DMS53 (cell line): ENCODE data around the gene CFAP107.
"Not testable (repeated sequence)": the region's sequence is repeated elsewhere in the genome, so short reads cannot be mapped to it uniquely, and the experiment has no call there.

Source experiments
- DNase-seq: peaks from one replicate; lab custom pipeline; 2025; lab: John Stamatoyannopoulos, UW

CFAP107 gene

DNA sequence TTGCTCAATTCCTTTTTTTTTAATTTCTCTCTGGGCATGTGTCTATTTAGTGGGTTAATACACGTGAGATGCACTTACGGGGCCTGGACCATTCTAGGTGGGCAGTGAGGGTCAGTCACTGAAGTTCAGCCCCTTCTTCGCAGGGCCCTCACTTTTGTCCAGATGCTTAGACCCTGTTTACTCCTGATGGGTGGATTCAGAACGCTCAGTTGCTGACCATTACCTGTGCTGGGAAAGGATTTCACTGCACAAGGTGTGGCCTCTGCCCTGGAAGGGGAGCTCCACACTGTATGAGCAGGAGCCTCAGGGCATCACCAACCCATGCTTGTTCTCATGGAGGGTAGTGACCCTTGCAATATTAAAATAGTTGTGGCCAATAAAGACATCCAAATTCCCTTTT, 32.1 kb downstream of the CFAP107 start:
- DNase-seq, result no peak

DNA sequence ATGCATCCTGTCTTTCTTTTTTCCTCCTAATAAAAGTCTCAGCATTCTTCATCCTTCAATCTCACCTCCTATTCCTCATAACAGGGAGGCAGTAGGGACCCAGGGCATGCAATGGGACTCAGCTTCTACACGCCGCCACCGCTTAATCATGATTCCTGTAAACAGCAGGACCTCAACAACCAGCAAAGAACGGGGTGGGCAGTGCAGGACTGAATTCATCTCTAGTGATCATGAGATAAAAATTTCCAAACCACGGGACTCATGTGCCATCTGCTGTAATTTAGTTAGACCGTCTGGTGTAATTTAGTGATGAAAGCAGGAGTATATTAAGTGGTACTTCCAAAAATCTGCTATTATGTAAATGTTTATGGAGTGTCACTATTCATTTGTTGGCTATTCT, 32.9 kb downstream of the CFAP107 start:
- no peak for DNase-seq

DNA sequence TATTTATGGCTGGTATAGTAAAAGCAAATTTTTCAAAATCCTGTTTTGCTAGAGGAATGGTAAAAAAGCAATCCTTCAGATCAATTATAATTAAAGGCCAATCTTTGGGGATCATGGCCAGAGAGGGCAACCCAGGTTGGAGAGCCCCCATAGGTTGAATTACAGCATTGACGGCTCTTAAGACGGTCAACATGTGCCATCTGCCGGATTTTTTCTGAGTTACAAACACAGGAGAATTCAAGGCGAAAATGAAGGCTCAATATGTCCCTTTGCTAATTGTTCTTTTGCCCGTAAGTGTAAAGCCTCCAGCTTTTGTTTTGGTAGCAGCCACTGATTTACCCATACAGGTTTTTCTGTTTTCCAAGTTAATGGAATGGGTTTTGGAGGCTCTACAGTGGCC, 35.5 kb downstream of the CFAP107 start:
- peak; percentile 47 for DNase-seq

DNA sequence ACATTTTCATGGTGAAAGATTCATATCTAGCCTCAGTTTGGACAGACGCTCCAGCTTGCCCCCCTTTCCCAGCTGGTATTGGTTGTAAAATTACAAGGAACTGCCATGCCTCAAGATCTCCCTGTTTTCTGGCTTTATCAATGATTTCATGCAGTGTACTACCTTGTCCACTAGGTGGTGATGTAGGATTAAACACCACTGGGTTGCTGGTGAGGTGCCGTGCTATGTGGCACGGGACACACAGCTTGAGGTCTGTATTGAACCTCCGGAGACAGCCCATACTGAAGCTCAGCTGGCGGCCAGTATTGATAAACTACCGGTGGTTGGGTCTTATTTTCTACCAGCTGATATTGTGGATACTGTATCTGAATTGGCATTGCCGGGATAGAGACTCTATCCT, 37.8 kb downstream of the CFAP107 start:
- peak; percentile 55 for DNase-seq

DNA sequence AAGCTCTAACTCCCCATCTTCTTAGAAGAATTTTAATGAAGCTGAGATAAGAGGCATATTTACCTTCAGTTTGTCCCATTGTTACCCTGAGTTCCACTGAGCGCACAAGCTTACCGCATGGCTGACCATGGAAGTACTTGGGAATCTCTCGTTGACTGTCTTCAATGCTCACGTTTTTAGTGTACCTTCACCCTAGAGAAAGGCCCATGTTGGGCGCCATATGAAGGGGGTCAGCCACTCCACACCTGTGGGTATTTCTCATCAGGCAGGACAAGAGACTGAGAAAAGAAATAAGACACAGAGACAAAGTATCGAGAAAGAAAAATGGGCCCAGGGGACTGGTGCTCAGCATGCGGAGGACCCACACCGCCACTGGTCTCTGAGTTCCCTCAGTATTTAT, 38.7 kb downstream of the CFAP107 start:
- DNase-seq, result not testable (repeated sequence)

DNA sequence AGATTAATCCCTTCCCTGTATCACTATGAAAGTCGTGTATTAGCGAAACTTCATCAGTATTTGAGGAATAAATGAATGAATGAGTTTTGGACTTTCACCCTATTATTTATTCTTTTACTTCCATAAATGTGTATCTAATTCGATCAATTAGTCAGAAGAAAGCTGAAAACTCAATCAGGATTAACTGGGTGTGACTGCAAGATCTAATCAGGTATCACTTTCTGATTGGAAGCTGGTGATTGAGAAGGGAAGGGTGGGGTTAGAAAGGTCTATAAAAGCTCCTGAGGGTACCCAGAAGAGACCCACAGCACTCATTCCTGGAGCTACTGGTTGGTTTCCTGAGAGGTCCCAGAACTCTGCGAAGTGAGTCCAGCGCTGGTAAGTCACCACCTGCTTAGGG, 45.1 kb downstream of the CFAP107 start, which contains the start of gene PRAMEF1:
Gene PRAMEF1, plus strand, starts transcription at position 301 of the 400 bp plus-strand sequence. CDS start 1,831 bp downstream, outside the sequence.
- DNase-seq, result not testable (repeated sequence)

DNA sequence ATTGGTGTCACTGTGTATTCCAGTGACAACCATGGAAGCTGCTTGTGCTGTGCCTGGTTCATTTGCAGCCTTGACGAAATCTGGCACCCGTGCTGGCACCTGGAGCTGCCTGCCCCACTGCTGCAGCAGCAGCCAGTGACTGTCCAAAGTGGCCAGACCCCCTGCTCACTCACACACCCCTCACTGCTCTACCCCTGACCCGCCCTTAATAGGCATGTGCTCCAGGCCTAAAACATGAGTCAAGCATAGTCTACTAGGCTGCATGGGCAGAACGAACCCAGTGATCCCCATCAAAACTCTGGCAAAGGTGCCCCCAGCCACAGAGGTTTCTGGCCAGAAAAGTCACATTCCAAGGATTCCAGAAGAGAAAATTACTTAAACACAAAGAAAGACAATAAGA, 52.9 kb downstream of the CFAP107 start:
- DNase-seq, result no peak

DNA sequence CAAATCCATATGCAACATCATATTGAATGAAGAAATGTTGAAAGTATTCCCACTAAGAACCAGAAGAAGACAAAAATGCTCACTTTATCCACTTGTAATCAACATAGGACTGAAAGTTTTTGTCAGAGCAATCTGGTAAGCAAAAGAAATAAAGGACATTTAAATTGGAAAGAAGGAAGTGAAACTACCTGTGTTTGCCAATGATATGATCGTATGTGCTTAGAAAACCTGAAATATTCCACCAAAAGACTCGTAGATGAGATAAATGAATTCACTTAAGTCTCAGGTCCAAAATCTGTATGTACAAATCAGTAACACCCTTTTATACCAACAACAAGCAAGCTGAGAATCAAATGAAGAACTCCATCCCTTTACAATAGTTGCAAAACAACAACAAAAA, 53.7 kb downstream of the CFAP107 start:
- no peak for DNase-seq

DNA sequence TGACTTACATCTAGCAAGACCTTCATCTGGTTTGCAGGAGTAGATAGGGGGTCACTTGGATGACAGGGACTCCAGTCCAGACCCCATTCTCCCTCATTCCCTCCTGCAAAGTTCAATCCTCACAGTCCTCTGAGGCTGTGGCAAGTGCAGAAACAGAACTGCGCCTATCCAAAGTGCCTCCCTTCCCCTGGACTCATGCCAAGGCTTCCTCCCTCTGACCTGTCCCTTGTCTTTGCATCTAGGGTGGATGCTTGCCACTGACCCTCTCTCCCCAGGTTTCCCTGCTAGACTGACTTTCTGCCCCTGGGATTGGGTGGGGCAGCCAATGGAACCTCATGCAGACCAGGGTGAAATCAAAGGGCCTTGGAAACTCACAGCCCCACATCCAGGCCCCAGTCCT, 63.9 kb downstream of the CFAP107 start:
- DNase-seq, result no peak

DNA sequence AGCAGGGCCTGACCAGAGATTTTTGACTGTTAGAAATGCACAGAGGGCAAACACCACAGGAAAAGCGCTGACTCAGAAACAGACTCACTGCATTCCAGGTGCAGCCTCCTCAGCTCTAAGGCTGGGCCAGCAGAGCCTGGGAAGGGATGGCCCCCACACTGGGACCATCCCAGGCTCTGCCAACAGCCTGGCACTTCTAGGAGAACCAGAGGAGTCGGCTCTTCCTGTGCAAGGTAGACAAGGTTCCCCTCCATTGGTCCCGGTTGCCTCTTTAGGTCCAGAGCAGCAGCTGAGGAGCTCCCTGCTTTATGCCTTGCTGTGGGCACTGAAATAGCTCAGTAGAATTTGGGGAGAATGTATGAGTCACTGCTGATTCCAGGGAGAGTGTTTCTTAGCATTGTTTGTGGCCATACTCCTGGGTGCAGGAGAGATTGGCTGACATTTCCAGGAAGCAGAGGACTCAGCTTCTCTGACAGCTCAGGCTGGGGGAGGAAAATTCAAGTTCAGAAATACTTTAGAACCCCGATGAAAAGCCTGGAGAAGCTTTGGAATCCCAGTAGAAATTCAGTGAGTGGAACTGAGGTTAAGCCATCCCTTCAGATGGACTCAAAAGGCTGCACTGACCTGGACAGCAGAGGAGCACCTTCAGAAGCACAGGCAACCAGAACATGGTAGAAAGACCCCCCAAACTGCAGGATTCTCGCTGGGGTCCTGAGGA, 64.8 kb downstream of the CFAP107 start:
- DNase-seq, result no peak

DNA sequence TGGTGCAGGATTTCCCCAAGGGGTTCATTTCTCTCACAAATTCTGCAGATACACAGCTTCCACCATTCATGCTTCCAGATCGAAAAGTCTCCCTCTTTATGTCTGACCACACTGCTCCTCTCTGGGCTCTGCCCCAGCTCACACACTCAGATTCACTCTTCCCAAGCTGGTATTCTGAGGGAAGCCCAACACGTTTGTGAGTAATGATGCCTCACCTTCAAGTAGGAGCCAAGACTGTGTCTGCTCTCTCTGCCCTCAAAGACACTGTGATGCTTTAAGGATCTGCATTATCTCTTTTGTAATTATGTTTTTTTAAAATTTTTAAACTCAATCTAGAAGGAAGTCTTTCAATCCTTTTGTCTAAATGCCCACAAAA, 65.4 kb downstream of the CFAP107 start:
- no peak for DNase-seq
